ENCODE measurements around the gene MAMDC4. TPM values are rescaled to one million over a fixed set of nuclear protein-coding genes. Genes with fewer than 3 reads are reported as not detected.

Gene MAMDC4
- total RNA-seq, 1 donor from 2014 or later = 3.7 TPM

- TF ChIP-seq, protein P1, sequence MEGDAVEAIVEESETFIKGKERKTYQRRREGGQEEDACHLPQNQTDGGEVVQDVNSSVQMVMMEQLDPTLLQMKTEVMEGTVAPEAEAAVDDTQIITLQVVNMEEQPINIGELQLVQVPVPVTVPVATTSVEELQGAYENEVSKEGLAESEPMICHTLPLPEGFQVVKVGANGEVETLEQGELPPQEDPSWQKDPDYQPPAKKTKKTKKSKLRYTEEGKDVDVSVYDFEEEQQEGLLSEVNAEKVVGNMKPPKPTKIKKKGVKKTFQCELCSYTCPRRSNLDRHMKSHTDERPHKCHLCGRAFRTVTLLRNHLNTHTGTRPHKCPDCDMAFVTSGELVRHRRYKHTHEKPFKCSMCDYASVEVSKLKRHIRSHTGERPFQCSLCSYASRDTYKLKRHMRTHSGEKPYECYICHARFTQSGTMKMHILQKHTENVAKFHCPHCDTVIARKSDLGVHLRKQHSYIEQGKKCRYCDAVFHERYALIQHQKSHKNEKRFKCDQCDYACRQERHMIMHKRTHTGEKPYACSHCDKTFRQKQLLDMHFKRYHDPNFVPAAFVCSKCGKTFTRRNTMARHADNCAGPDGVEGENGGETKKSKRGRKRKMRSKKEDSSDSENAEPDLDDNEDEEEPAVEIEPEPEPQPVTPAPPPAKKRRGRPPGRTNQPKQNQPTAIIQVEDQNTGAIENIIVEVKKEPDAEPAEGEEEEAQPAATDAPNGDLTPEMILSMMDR (IDR thresholded peaks at IDR 0.05; ENCODE audit: insufficient read depth, low read length, poor library complexity, severe bottlenecking) = no peak
- H3K36me3 ChIP-seq (ENCODE audit: control insufficient read depth, insufficient read depth, low read length) = no peaks in the 10 kb centered on the region
- H3K4me3 ChIP-seq (ENCODE audit: low read depth, low read length) = no peak overlapping the region
- no peaks in the 10 kb centered on the region for H3K27me3 ChIP-seq (ENCODE audit: control insufficient read depth, insufficient read depth, low read length)
- no peak for DNase-seq (ENCODE audit: low read depth)
Observed at GRCh38 chr9:136896027-136896426, 43.9 kb downstream of the MAMDC4 start.

DNA sequence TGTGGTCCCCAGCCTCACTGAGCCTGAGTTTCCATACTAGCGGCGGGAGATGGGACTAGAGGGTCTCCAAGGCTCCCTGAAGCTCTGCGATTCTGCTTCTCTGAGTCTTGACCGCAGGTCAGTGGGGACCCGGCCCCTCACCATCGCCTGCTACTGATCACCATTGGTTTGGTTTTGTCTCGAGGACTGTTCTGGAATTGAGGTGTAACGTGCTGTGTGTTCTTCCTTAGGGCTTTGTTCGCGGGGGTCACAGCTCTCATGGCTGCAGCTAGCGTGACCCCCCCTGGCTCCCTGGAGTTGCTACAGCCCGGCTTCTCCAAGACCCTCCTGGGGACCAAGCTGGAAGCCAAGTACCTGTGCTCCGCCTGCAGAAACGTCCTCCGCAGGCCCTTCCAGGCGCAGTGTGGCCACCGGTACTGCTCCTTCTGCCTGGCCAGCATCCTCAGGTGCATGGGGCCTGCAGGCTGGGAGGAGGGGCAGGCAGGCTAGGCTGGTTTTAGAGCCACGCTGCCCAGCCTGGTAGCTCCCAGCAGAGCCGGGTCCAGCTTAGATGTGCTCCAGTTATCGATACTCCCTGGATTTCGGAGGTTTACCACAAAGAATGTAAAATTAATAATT, 46.4 kb downstream of the MAMDC4 start:
- Histone ChIP-seq H3K36me3 (ENCODE audit: control insufficient read depth, insufficient read depth, low read length) (no peaks in the 10 kb centered on the region), H3K27me3 (ENCODE audit: control insufficient read depth, insufficient read depth, low read length) (no peaks in the 10 kb centered on the region), H3K4me3 (ENCODE audit: low read depth, low read length) (no peak overlapping the region)
- no peak for DNase-seq (ENCODE audit: low read depth)
- TF ChIP-seq, protein P1 (IDR thresholded peaks at IDR 0.05; ENCODE audit: insufficient read depth, low read length, poor library complexity, severe bottlenecking) = no peak

GRCh38 chr9:136899196-136899595, 47.0 kb downstream of the MAMDC4 start:
- no peaks in the 10 kb centered on the region for H3K27me3 ChIP-seq (ENCODE audit: control insufficient read depth, insufficient read depth, low read length)
- DNase-seq (ENCODE audit: low read depth) = no peak
- no peak overlapping the region for H3K4me3 ChIP-seq (ENCODE audit: low read depth, low read length)
- no peaks in the 10 kb centered on the region for H3K36me3 ChIP-seq (ENCODE audit: control insufficient read depth, insufficient read depth, low read length)
- TF ChIP-seq, protein P1 (IDR thresholded peaks at IDR 0.05; ENCODE audit: insufficient read depth, low read length, poor library complexity, severe bottlenecking) = no peak

- Histone ChIP-seq H3K4me3 (ENCODE audit: low read depth, low read length) (no peak overlapping the region), H3K36me3 (ENCODE audit: control insufficient read depth, insufficient read depth, low read length) (no peaks in the 10 kb centered on the region)
- no peak for DNase-seq (ENCODE audit: low read depth)
Observed at GRCh38 chr9:136900556-136900955, 48.4 kb downstream of the MAMDC4 start.

GRCh38 chr9:136900988-136901515, 48.9 kb downstream of the MAMDC4 start:
- H3K27me3 ChIP-seq (ENCODE audit: control insufficient read depth, insufficient read depth, low read length) = no peaks in the 10 kb centered on the region
- DNase-seq (ENCODE audit: low read depth) = no peak
- no peak overlapping the region for H3K4me3 ChIP-seq (ENCODE audit: low read depth, low read length)
- TF ChIP-seq, protein P1 (IDR thresholded peaks at IDR 0.05; ENCODE audit: insufficient read depth, low read length, poor library complexity, severe bottlenecking) = no peak
- H3K36me3 ChIP-seq (ENCODE audit: control insufficient read depth, insufficient read depth, low read length) = no peaks in the 10 kb centered on the region

More at GRCh38 chr9:136900556-136900955, 48.4 kb downstream of the MAMDC4 start:
- H3K27me3 ChIP-seq (ENCODE audit: control insufficient read depth, insufficient read depth, low read length) = no peaks in the 10 kb centered on the region
- TF ChIP-seq, protein P1 (IDR thresholded peaks at IDR 0.05; ENCODE audit: insufficient read depth, low read length, poor library complexity, severe bottlenecking) = no peak

All from kidney epithelial cell (primary cell).